ENCODE measurements around the gene RCOR1. TPM values are rescaled to one million over a fixed set of nuclear protein-coding genes. Genes with fewer than 3 reads are reported as not detected.
"Not testable (repeated sequence)": the region's sequence is repeated elsewhere in the genome, so short reads cannot be mapped to it uniquely, and the experiment has no call there.

Gene RCOR1
- total RNA-seq, 1 experiment from 2014 or later: 7.1 TPM

- Histone ChIP-seq H3K27me3 (no peaks in the 10 kb centered on the region), H3K4me3 (no peak overlapping the region), H3K9me3 (no peaks in the 10 kb centered on the region), H3K36me3 (no peaks in the 10 kb centered on the region)
- no peak for DNase-seq
These were observed 165.6 kb downstream of the RCOR1 start for GRCh38 chr14:102758087-102758486.

GRCh38 chr14:102759456-102760187, 167.2 kb downstream of the RCOR1 start:
- Histone ChIP-seq H3K27me3 (no peaks in the 10 kb centered on the region), H3K4me3 (no peak overlapping the region), H3K36me3 (no peaks in the 10 kb centered on the region), H3K9me3 (no peaks in the 10 kb centered on the region)
- no peak for DNase-seq

- no peak overlapping the region for H3K4me3 ChIP-seq
- DNase-seq: no peak
- H3K9me3 ChIP-seq: no peaks in the 10 kb centered on the region
- no peaks in the 10 kb centered on the region for H3K27me3 ChIP-seq
- no peaks in the 10 kb centered on the region for H3K36me3 ChIP-seq
These were observed 168.2 kb downstream of the RCOR1 start for GRCh38 chr14:102760496-102761193.

- Histone ChIP-seq H3K27me3 (no peaks in the 10 kb centered on the region), H3K36me3 (no peaks in the 10 kb centered on the region), H3K4me3 (no peak overlapping the region), H3K9me3 (no peaks in the 10 kb centered on the region)
- no peak for DNase-seq
These were observed 168.8 kb downstream of the RCOR1 start for GRCh38 chr14:102761206-102761605.

GRCh38 chr14:102764220-102764671, 171.8 kb downstream of the RCOR1 start:
- no peaks in the 10 kb centered on the region for H3K36me3 ChIP-seq
- H3K9me3 ChIP-seq: no peaks in the 10 kb centered on the region
- no peaks in the 10 kb centered on the region for H3K27me3 ChIP-seq
- no peak for DNase-seq
- H3K4me3 ChIP-seq: no peak overlapping the region

- H3K36me3 ChIP-seq, H3K9me3 ChIP-seq, H3K27me3 ChIP-seq, DNase-seq, H3K4me3 ChIP-seq: not testable (repeated sequence)
These were observed 173.3 kb downstream of the RCOR1 start for GRCh38 chr14:102765770-102766169.

GRCh38 chr14:102768223-102769048, 176.0 kb downstream of the RCOR1 start:
- no peak for DNase-seq
- H3K4me3 ChIP-seq: no peak overlapping the region
- no peaks in the 10 kb centered on the region for H3K36me3 ChIP-seq
- H3K9me3 ChIP-seq: no peaks in the 10 kb centered on the region
- H3K27me3 ChIP-seq: no peaks in the 10 kb centered on the region

GRCh38 chr14:102769049-102769327, 176.5 kb downstream of the RCOR1 start:
- Histone ChIP-seq H3K9me3 (no peaks in the 10 kb centered on the region), H3K36me3 (no peaks in the 10 kb centered on the region), H3K4me3 (no peak overlapping the region), H3K27me3 (no peaks in the 10 kb centered on the region)
- no peak for DNase-seq

GRCh38 chr14:102770147-102771123, 178.0 kb downstream of the RCOR1 start:
- H3K27me3 ChIP-seq: no peaks in the 10 kb centered on the region
- H3K4me3 ChIP-seq: no peak overlapping the region
- no peak for DNase-seq
- no peaks in the 10 kb centered on the region for H3K36me3 ChIP-seq
- no peaks in the 10 kb centered on the region for H3K9me3 ChIP-seq

- DNase-seq: no peak
- no peaks in the 10 kb centered on the region for H3K36me3 ChIP-seq
- no peak overlapping the region for H3K4me3 ChIP-seq
- no peaks in the 10 kb centered on the region for H3K27me3 ChIP-seq
- no peaks in the 10 kb centered on the region for H3K9me3 ChIP-seq
These were observed 178.7 kb downstream of the RCOR1 start for GRCh38 chr14:102771144-102771543.

GRCh38 chr14:102772781-102773570, 180.5 kb downstream of the RCOR1 start:
- no peak for DNase-seq
- H3K27me3 ChIP-seq: no peaks in the 10 kb centered on the region

GRCh38 chr14:102774391-102775153, 182.1 kb downstream of the RCOR1 start:
- Histone ChIP-seq H3K4me3 (no peak overlapping the region), H3K27me3 (no peaks in the 10 kb centered on the region), H3K36me3 (no peaks in the 10 kb centered on the region; the same call in 1 of the 2 replicates), H3K9me3 (no peaks in the 10 kb centered on the region)
- DNase-seq: peak; percentile 24

More at GRCh38 chr14:102772781-102773570, 180.5 kb downstream of the RCOR1 start:
- Histone ChIP-seq H3K9me3 (no peaks in the 10 kb centered on the region), H3K36me3 (no peaks in the 10 kb centered on the region), H3K4me3 (no peak overlapping the region)

- Histone ChIP-seq H3K9me3 (no peaks in the 10 kb centered on the region), H3K4me3 (no peak overlapping the region), H3K27me3 (no peaks in the 10 kb centered on the region), H3K36me3 (no peaks in the 10 kb centered on the region; the same call in 1 of the 2 replicates)
- DNase-seq: peak; percentile 50
These were observed 183.7 kb downstream of the RCOR1 start for GRCh38 chr14:102775855-102776760.
